Caco-2 (cell line): ENCODE data around the gene KLHL22. TPM values are rescaled to one million over a fixed set of nuclear protein-coding genes. Genes with fewer than 3 reads are reported as not detected.

Source experiments
- BruUV-seq: library from RNA; stranded (reverse); fragments of 400-500 nt; replicated peaks from 2 replicates; lab custom pipeline; 2021; lab: Mats Ljungman, UMichigan
- CTCF ChIA-PET: fragments of 300-600 bp; sonication (Branson Sonifier 250); formaldehyde crosslinking; loops from one replicate; lab custom pipeline; 2022; ENCODE audit warnings: antibody characterized with exemption; lab: Charles Lee
- POLR2A ChIA-PET: fragments of 300-600 bp; sonication (Branson Sonifier 250); formaldehyde crosslinking; loops from one replicate; lab custom pipeline; 2022; ENCODE audit warnings: antibody characterized with exemption; lab: Charles Lee
- DNase-seq, 2 experiments: peaks; one replicate each; pipeline versions ENCODE4 v3.0.0 to v3.0.0-alpha.2; 2020 to 2022
- H3K27me3 ChIP-seq: replicated peaks from 2 replicates; pipeline ENCODE4 v1.6.0; 2011; ENCODE audit warnings: low read length; ENCODE audit not compliant: control insufficient read depth, insufficient read depth
- H3K36me3 ChIP-seq: 2 replicates; pipeline ENCODE4 v1.5.1; 2011; ENCODE audit warnings: low read length; ENCODE audit not compliant: control insufficient read depth, insufficient read depth
- H3K4me1 ChIP-seq: fragments of 250-450 bp; sonication (Bioruptor Pico); 2 replicates; pipeline ENCODE4 v1.5.1; 2020; ENCODE audit warnings: mild to moderate bottlenecking
- H3K4me3 ChIP-seq: 2 replicates; pipeline ENCODE4 v1.5.1; 2011; ENCODE audit warnings: low read depth, mild to moderate bottlenecking, control low read depth, low read length
- H3K9me3 ChIP-seq: fragments of 250-450 bp; sonication (Bioruptor Pico); 2 replicates; pipeline ENCODE4 v1.5.1; 2020; ENCODE audit warnings: mild to moderate bottlenecking, moderate library complexity
- H3K27ac Mint-ChIP-seq: one replicate; pipeline ENCODE4 v1.8.0; 2022; ENCODE audit warnings: mixed read lengths; ENCODE audit not compliant: unreplicated experiment
- H3K27me3 Mint-ChIP-seq: one replicate; pipeline ENCODE4 v1.8.0; 2022; ENCODE audit warnings: mixed read lengths; ENCODE audit not compliant: insufficient read depth, unreplicated experiment
- H3K36me3 Mint-ChIP-seq: one replicate; pipeline ENCODE4 v1.8.0; 2022; ENCODE audit warnings: mild to moderate bottlenecking, mixed read lengths; ENCODE audit not compliant: insufficient read depth, unreplicated experiment
- H3K4me1 Mint-ChIP-seq: one replicate; pipeline ENCODE4 v1.8.0; 2022; ENCODE audit warnings: low read depth, mixed read lengths; ENCODE audit not compliant: unreplicated experiment
- H3K4me3 Mint-ChIP-seq: one replicate; pipeline ENCODE4 v1.8.0; 2022; ENCODE audit warnings: mild to moderate bottlenecking, moderate library complexity, mixed read lengths; ENCODE audit not compliant: unreplicated experiment
- H3K9me3 Mint-ChIP-seq: one replicate; pipeline ENCODE4 v1.8.0; 2022; ENCODE audit warnings: mixed read lengths; ENCODE audit not compliant: unreplicated experiment
- CTCF ChIP-seq, 2 experiments: fragments of 200-600 bp in 1 of 2; IDR thresholded peaks; 1 replicate in 1 of 2; 2 replicates in 1 of 2; pipeline versions ENCODE4 v1.5.1 to v1.8.0; 2011 to 2022; ENCODE audit warnings: antibody characterized with exemption in 1 of 2, control low read depth in 1 of 2, inconsistent platforms in 1 of 2, low read depth in 1 of 2, low read length in 1 of 2, mild to moderate bottlenecking in 1 of 2, moderate library complexity in 1 of 2; ENCODE audit not compliant: insufficient read depth in 1 of 2, severe bottlenecking in 1 of 2, unreplicated experiment in 1 of 2
- intact Hi-C: fragments of 100-400 bp; cut with micrococcal nuclease; formaldehyde crosslinking; loops from one replicate; pipeline ENCODE4 v1.10.0; 2022; ENCODE audit not compliant: unreplicated experiment
- total RNA-seq: library from RNA; stranded (reverse); gene quantifications from 2 replicates; pipeline ENCODE4 v1.2.3, GENCODE V29; 2022

KLHL22 gene
- total RNA-seq, 1 experiment from 2014 or later, result 24.4 TPM

GRCh38 chr22:20423008-20423905 lies 72.3 kb downstream of the KLHL22 start:
- no peak for TF ChIP-seq CTCF (IDR thresholded peaks at IDR 0.05; ENCODE audit: insufficient read depth in 1 of 2, low read depth in 1 of 2, low read length in 1 of 2, severe bottlenecking in 1 of 2, unreplicated experiment in 1 of 2)
- peaks cover 3% of the 10 kb centered on the region for H3K27me3 Mint-ChIP-seq
- no peaks in the 10 kb centered on the region for H3K9me3 Mint-ChIP-seq
- H3K4me1 Mint-ChIP-seq, result no peaks in the 10 kb centered on the region
- POLR2A ChIA-PET, result no interaction called here
- BruUV-seq, result no TSS peak
- no peaks in the 10 kb centered on the region for H3K36me3 Mint-ChIP-seq
- Histone ChIP-seq H3K36me3 (no peaks in the 10 kb centered on the region), H3K27me3 (no peaks in the 10 kb centered on the region), H3K4me1 (no peaks in the 10 kb centered on the region), H3K4me3 (no peak overlapping the region), H3K9me3 (no peaks in the 10 kb centered on the region)
- no peak overlapping the region for H3K4me3 Mint-ChIP-seq
- intact Hi-C loops, result no loop called here
- DNase-seq, result no peak
- H3K27ac Mint-ChIP-seq, result no peak overlapping the region
- CTCF ChIA-PET, result interaction anchor here (0.6 kb wide), 1 partner anchor 20 kb away, joined by 3 read pairs; no protein-coding TSS in a partner anchor

GRCh38 chr22:20422271-20423007 lies 73.2 kb downstream of the KLHL22 start:
- H3K4me3 Mint-ChIP-seq, result no peak overlapping the region
- intact Hi-C loops, result no loop called here
- H3K9me3 ChIP-seq, result no peaks in the 10 kb centered on the region
- no peak overlapping the region for H3K4me3 ChIP-seq
- no peaks in the 10 kb centered on the region for H3K36me3 ChIP-seq
- no peak for DNase-seq
- no TSS peak for BruUV-seq
- no peak for TF ChIP-seq CTCF (IDR thresholded peaks at IDR 0.05; ENCODE audit: insufficient read depth in 1 of 2, low read depth in 1 of 2, low read length in 1 of 2, severe bottlenecking in 1 of 2, unreplicated experiment in 1 of 2)
- no peak overlapping the region for H3K27ac Mint-ChIP-seq
- ChIA-PET POLR2A (no interaction called here), CTCF (no interaction called here)
- no peaks in the 10 kb centered on the region for H3K36me3 Mint-ChIP-seq
- no peaks in the 10 kb centered on the region for H3K27me3 ChIP-seq
- H3K9me3 Mint-ChIP-seq, result no peaks in the 10 kb centered on the region
- no peaks in the 10 kb centered on the region for H3K4me1 Mint-ChIP-seq
- H3K4me1 ChIP-seq, result no peaks in the 10 kb centered on the region
- H3K27me3 Mint-ChIP-seq, result no peaks in the 10 kb centered on the region

GRCh38 chr22:20421507-20421874 lies 74.1 kb downstream of the KLHL22 start:
- Mint-ChIP-seq H3K27me3 (no peaks in the 10 kb centered on the region), H3K9me3 (no peaks in the 10 kb centered on the region), H3K36me3 (no peaks in the 10 kb centered on the region), H3K4me3 (no peak overlapping the region), H3K4me1 (no peaks in the 10 kb centered on the region), H3K27ac (no peak overlapping the region)
- no peaks in the 10 kb centered on the region for H3K4me1 ChIP-seq
- DNase-seq, result no peak
- no peak for TF ChIP-seq CTCF (IDR thresholded peaks at IDR 0.05; ENCODE audit: insufficient read depth in 1 of 2, low read depth in 1 of 2, low read length in 1 of 2, severe bottlenecking in 1 of 2, unreplicated experiment in 1 of 2)
- H3K27me3 ChIP-seq, result no peaks in the 10 kb centered on the region
- no peaks in the 10 kb centered on the region for H3K36me3 ChIP-seq
- ChIA-PET POLR2A (no interaction called here), CTCF (no interaction called here)
- BruUV-seq, result no TSS peak
- intact Hi-C loops, result no loop called here
- H3K9me3 ChIP-seq, result no peaks in the 10 kb centered on the region
- H3K4me3 ChIP-seq, result no peak overlapping the region
